ENCODE data around the gene SCUBE3.
A peak's percentile ranks its signal among the peaks of the same experiment; 100 is the strongest.

The SCUBE3 gene

DNA sequence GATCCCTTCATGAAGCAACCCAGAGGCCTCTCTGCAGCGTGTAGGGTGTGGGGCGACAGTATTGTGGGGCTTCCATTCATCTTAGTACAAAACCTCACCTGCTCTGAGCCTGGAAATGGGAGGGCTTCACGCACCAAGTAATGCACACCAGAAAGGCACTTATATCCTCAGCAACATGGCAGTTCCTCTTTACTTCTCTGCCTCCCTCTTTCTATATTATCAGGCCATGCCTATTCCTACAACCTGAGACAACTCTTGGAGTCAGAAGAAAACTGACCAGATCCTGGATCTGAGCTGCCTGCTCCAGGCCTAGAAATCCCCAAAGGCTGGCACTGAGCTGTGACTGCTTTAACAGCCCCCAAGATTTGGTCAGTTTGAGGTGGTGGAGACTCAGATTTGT lies 38.2 kb downstream of the SCUBE3 start:
- H3K36me3 ChIP-seq (ENCODE audit: insufficient read depth, low read length) = no peaks in the 10 kb centered on the region
- H3K27ac ChIP-seq = no peak overlapping the region
- H3K9ac ChIP-seq (ENCODE audit: insufficient read length) = no peak overlapping the region
- DNase-seq (ENCODE audit: low read depth, low spot score) = no peak
- H3K9me3 ChIP-seq (ENCODE audit: low read depth, low read length) = no peaks in the 10 kb centered on the region
- H3K4me3 ChIP-seq = no peak overlapping the region
- TF ChIP-seq EZH2 (IDR thresholded peaks at IDR 0.05) (no peak), POLR2AphosphoS5 (IDR thresholded peaks at IDR 0.05; ENCODE audit: borderline replicate concordance, low read depth, low read length) (no peak), FOXP2 (optimal IDR thresholded peaks at IDR 0.05; ENCODE audit: control extremely low read depth, extremely low read length, insufficient read depth) (no peak)

DNA sequence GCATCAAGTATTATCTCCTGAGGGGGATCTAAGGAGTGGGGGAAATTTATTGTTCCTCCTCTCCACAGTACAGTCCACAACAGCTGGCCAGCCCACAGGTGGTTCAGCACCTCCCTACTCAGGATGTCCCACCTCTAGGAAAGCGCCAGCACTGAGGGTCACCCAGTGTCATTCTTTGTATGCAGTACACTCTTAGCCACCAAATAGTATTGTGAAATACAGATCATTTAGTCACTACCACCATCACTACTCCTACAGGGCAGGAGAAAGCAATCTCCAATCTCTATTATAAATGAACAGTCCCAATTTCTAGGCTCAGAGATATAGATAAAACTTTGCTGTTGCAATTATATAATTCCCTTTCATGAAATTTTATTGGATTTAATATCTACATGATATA lies 39.5 kb downstream of the SCUBE3 start:
- TF ChIP-seq EZH2 (IDR thresholded peaks at IDR 0.05) = no peak
- TF ChIP-seq POLR2AphosphoS5 (IDR thresholded peaks at IDR 0.05; ENCODE audit: borderline replicate concordance, low read depth, low read length) = no peak
- Histone ChIP-seq H3K36me3 (ENCODE audit: insufficient read depth, low read length) (no peaks in the 10 kb centered on the region), H3K4me3 (no peak overlapping the region), H3K27ac (no peak overlapping the region), H3K9ac (ENCODE audit: insufficient read length) (no peak overlapping the region), H3K9me3 (ENCODE audit: low read depth, low read length) (no peaks in the 10 kb centered on the region)
- DNase-seq (ENCODE audit: low read depth, low spot score) = no peak

DNA sequence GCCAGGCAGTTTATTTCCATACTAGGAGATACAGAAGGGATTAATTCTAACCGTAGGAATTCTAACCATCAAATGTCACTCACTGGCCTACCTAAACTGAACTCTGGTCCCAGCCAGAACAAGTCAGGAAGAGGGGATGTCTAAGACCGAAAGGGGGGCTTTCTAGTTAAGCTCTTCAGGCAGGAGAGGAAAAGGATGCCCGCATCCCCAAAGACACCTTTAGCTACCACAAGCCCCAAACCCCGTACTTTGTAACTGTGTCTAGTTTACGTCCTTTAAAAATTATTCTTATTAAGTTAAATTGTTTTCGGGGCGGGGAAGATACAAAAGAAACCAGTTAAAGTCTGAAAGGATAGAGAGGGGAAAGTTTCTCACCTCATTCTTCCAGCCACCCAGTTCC lies 44.6 kb downstream of the SCUBE3 start:
- Histone ChIP-seq H3K9ac (ENCODE audit: insufficient read length) (peak overlapping the region; percentile 74), H3K36me3 (ENCODE audit: insufficient read depth, low read length) (no peaks in the 10 kb centered on the region), H3K9me3 (ENCODE audit: low read depth, low read length) (no peaks in the 10 kb centered on the region), H3K4me3 (peak overlapping the region; percentile 83), H3K27ac (no peak overlapping the region)
- no peak for DNase-seq (ENCODE audit: low read depth, low spot score)
- TF ChIP-seq POLR2AphosphoS5 (IDR thresholded peaks at IDR 0.05; ENCODE audit: borderline replicate concordance, low read depth, low read length) (no peak), FOXP2 (optimal IDR thresholded peaks at IDR 0.05; ENCODE audit: control extremely low read depth, extremely low read length, insufficient read depth) (no peak), EZH2 (IDR thresholded peaks at IDR 0.05) (no peak)

DNA sequence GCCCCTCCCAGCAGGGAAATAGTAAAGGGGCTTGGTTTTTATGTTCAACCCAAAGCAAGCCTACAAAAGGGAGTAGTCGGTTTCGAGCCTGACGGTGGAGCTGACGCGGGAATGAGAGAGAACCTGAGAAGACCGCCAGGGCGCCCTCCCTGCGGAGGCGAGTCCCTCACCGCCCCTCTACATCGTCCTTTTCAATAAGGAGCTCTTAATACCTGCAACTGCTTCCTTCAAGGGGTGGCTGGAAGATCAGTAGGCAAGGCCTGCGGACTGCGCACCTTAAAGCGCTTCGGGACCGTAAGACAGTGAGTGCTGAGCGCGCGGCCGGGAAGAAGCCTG lies 45.1 kb downstream of the SCUBE3 start:
- H3K9ac ChIP-seq (ENCODE audit: insufficient read length) = peak overlapping the region; percentile 74
- no peaks in the 10 kb centered on the region for H3K36me3 ChIP-seq (ENCODE audit: insufficient read depth, low read length)
- no peak for DNase-seq (ENCODE audit: low read depth, low spot score)
- H3K9me3 ChIP-seq (ENCODE audit: low read depth, low read length) = no peaks in the 10 kb centered on the region
- TF ChIP-seq EZH2 (IDR thresholded peaks at IDR 0.05) (no peak), POLR2AphosphoS5 (IDR thresholded peaks at IDR 0.05; ENCODE audit: borderline replicate concordance, low read depth, low read length) (no peak), FOXP2 (optimal IDR thresholded peaks at IDR 0.05; ENCODE audit: control extremely low read depth, extremely low read length, insufficient read depth) (no peak)
- H3K4me3 ChIP-seq = peak overlapping the region; percentile 83
- no peak overlapping the region for H3K27ac ChIP-seq

GRCh38 chr6:35259194-35259947 lies 45.6 kb downstream of the SCUBE3 start, which contains the start of gene ZNF76:
ZNF76 (plus strand) TSS chr6:35259735; CDS start chr6:35281152, 21,417 bp downstream.
- H3K9ac ChIP-seq (ENCODE audit: insufficient read length) = peak within 1 kb of the TSS; percentile 93
- no peak for TF ChIP-seq EZH2 (IDR thresholded peaks at IDR 0.05)
- TF ChIP-seq POLR2AphosphoS5 (IDR thresholded peaks at IDR 0.05; ENCODE audit: borderline replicate concordance, low read depth, low read length) = peak; percentile 84
- H3K27ac ChIP-seq = peak within 1 kb of the TSS; percentile 79
- peak; percentile 55 for DNase-seq (ENCODE audit: low read depth, low spot score)
- H3K4me3 ChIP-seq = peak within 1 kb of the TSS; percentile 83
- no peaks in the 10 kb centered on the region for H3K36me3 ChIP-seq (ENCODE audit: insufficient read depth, low read length)
- H3K9me3 ChIP-seq (ENCODE audit: low read depth, low read length) = no peaks in the 10 kb centered on the region

DNA sequence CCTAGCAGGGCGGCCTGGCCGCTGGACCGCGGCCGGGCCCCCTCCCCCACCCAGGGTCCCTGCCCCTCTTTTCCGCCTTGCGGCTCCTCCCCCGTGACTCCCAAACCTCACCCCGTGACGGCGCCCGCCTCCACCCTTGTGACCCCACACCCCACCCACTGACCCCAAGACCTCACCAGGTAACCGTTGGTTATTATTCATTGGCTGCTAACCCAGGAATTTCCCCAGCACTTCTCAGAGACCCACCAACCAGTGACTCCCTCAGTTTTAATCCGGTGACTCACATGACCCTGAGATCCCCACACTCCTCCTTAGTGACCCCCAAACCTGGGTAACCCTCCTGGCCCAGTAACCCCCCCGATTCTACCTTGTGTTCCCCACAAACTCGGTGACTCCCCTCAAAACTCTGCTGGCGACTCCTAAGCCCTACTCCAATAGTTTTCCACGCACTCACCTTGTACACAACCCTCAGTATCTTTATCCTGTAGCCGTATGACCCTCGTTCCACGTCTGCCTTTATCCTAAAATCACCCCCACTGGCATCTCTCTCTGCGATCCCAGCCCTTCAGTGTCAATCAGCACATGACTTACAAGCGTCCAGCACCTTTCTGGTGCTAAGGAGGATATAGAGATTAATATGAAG lies 46.3 kb downstream of the SCUBE3 start:
- no peak for DNase-seq (ENCODE audit: low read depth, low spot score)
- no peaks in the 10 kb centered on the region for H3K36me3 ChIP-seq (ENCODE audit: insufficient read depth, low read length)
- H3K27ac ChIP-seq = peak overlapping the region; percentile 79
- H3K4me3 ChIP-seq = peak overlapping the region; percentile 83
- H3K9me3 ChIP-seq (ENCODE audit: low read depth, low read length) = no peaks in the 10 kb centered on the region
- H3K9ac ChIP-seq (ENCODE audit: insufficient read length) = peak overlapping the region; percentile 93
- no peak for TF ChIP-seq POLR2AphosphoS5 (IDR thresholded peaks at IDR 0.05; ENCODE audit: borderline replicate concordance, low read depth, low read length)
- no peak for TF ChIP-seq EZH2 (IDR thresholded peaks at IDR 0.05)
- TF ChIP-seq FOXP2 (optimal IDR thresholded peaks at IDR 0.05; ENCODE audit: control extremely low read depth, extremely low read length, insufficient read depth) = no peak

DNA sequence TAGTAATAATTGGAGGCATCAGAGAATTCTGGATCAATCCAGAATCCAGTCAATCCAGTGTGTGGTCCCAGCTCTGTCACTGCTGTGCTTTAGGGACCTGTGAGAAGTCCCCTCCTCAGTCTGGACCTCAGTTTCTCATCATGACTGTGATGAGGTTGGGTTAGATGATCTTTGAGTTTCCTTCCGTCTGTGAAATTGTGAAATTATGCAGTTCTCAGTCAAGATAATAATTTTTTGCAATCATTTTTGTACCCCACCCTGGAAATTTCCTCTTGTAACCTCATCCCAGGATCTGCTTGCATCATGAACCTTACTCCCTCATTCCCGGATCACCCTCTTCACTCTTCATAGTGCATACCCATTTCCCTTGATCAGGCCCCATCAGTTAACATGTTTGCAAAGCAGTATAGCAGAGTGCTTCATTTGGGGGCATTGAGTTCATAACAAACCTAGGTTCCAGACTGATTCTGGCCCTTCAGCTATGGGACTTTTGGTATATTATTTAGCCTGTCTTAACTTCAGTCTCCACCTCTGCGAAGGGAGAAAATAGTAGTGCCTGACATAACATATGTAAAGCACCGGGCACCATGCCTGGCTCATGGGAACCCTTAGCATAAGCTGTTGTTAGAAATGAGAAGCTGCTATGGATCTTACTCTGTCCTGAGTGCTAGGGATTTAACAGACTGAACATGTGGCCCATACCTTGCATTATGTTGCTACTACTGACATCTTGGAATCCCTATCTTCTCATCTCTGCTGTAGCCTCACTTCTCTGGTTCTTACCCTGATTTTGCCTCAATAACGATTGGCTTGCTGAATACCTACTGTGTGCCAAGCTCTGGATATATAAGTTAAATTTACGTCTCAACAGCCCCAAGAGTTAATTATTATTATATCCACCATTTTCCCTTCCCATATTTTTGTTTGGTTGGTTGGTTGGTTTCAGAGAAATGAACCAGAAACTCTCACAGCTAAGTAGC lies 47.1 kb downstream of the SCUBE3 start:
- Histone ChIP-seq H3K27ac (no peak overlapping the region; the same call in 1 of the 2 replicates), H3K36me3 (ENCODE audit: insufficient read depth, low read length) (no peaks in the 10 kb centered on the region), H3K9ac (ENCODE audit: insufficient read length) (peak overlapping the region; percentile 93), H3K9me3 (ENCODE audit: low read depth, low read length) (no peaks in the 10 kb centered on the region), H3K4me3 (peak overlapping the region; percentile 83)
- DNase-seq (ENCODE audit: low read depth, low spot score) = no peak
- TF ChIP-seq POLR2AphosphoS5 (IDR thresholded peaks at IDR 0.05; ENCODE audit: borderline replicate concordance, low read depth, low read length) = no peak
- no peak for TF ChIP-seq EZH2 (IDR thresholded peaks at IDR 0.05)
- TF ChIP-seq FOXP2 (optimal IDR thresholded peaks at IDR 0.05; ENCODE audit: control extremely low read depth, extremely low read length, insufficient read depth) = no peak

DNA sequence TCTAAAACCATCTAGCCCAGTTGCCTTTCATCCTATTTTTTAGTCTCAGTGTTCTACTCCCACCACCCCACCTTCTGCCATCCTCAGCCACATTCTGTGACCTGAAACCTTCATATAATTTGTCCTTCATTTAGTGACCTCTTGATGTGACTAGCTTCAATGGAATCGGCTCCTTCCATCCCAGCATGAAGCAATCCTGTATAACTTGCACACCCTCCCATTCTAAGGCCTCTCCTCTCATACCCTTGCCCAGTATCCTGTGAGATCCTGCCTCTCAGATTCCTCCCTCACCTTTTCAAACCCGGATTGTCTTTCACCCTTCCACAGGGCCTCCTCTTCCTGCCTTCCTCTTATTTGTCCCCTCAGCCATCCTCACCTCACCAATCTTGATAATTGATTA lies 48.8 kb downstream of the SCUBE3 start:
- no peak for TF ChIP-seq EZH2 (IDR thresholded peaks at IDR 0.05)
- TF ChIP-seq FOXP2 (optimal IDR thresholded peaks at IDR 0.05; ENCODE audit: control extremely low read depth, extremely low read length, insufficient read depth) = no peak
- TF ChIP-seq POLR2AphosphoS5 (IDR thresholded peaks at IDR 0.05; ENCODE audit: borderline replicate concordance, low read depth, low read length) = no peak
- no peak for DNase-seq (ENCODE audit: low read depth, low spot score)

More for the DNA sequence above, 48.8 kb downstream of the SCUBE3 start:
- Histone ChIP-seq H3K9me3 (ENCODE audit: low read depth, low read length) (no peaks in the 10 kb centered on the region), H3K4me3 (no peak overlapping the region), H3K27ac (no peak overlapping the region), H3K9ac (ENCODE audit: insufficient read length) (no peak overlapping the region), H3K36me3 (ENCODE audit: insufficient read depth, low read length) (no peaks in the 10 kb centered on the region)

Measured in SK-N-MC (cell line).